ENCODE results near the gene RASA3. TPM values are rescaled to one million over a fixed set of nuclear protein-coding genes. Genes with fewer than 3 reads are reported as not detected.

Gene RASA3
- total and polyA plus RNA-seq, 2 donors (not counting 3 experiments of a cell fraction or from before 2014, with no cell fraction given): 26.5 to 53.8 TPM

DNA sequence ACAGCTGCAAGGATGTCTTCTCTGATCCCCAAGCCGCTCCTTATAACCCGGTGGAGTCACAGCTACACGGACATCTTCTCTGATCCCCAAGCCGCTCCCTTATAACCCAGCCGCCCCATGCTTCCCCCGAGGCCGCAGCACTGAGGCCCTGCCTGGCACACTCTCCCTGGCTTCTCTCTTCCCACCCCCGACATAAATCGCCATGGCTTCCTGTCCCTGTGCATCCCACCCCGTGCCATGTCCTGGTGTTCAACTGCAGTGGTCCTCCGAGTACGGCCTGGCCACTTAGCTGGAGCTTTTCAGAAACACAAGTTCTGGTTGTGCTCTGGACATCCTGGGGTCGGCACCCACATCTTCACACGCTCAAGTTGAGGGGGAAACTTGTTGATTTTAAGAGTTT lies 60.4 kb downstream of the RASA3 start:
- ChIA-PET POLR2A (no interaction called here), CTCF (interaction anchor here (0.8 kb wide), 1 partner anchor 38 kb away, joined by 3 read pairs; no protein-coding TSS in a partner anchor)
- Histone ChIP-seq H3K9ac (replicated peaks; ENCODE audit: extremely low read depth, insufficient read depth, low read length) (no peak overlapping the region), H3K27me3 (ENCODE audit: control insufficient read depth in 2 of 2, insufficient read depth in 2 of 2, low read length in 2 of 2) (no peaks in the 10 kb centered on the region), H3K79me2 (ENCODE audit: control insufficient read depth, insufficient read depth, low read length) (peaks cover 74% of the 10 kb centered on the region), H2AFZ (ENCODE audit: low read depth, low read length) (no peak overlapping the region), H3K9me1 (replicated peaks; ENCODE audit: control insufficient read depth, extremely low read depth, insufficient read depth, low read length) (no peaks in the 10 kb centered on the region), H3K9me3 (replicated peaks; ENCODE audit: control insufficient read depth, insufficient read depth, low read length) (no peaks in the 10 kb centered on the region), H3K36me3 (ENCODE audit: control insufficient read depth in 2 of 2, extremely low read depth in 1 of 2, insufficient read depth in 2 of 2, low read length in 2 of 2) (peaks cover 3 to 5% of the 10 kb centered on the region in 2 experiments), H3K4me3 (replicated peaks in 1 of 3; ENCODE audit: insufficient read depth in 1 of 3, low read depth in 1 of 3, low read length in 3 of 3) (no peak overlapping the region), H3K4me2 (ENCODE audit: insufficient read depth, low read length) (no peak overlapping the region), H3K4me1 (ENCODE audit: control insufficient read depth, extremely low read depth, insufficient read depth, low read length) (peaks cover 32% of the 10 kb centered on the region), H4K20me1 (replicated peaks; ENCODE audit: control insufficient read depth, extremely low read depth, insufficient read depth, low read length) (no peaks in the 10 kb centered on the region), H3K27ac (ENCODE audit: insufficient read depth, low read depth, low read length) (no peak overlapping the region)
- TF ChIP-seq FOS (IDR thresholded peaks at IDR 0.05; ENCODE audit: borderline replicate concordance, insufficient read depth, low read length): no peak
- FAIRE-seq (peak; percentile 70), DNase-seq (ENCODE audit: low read depth, low spot score) (peak; percentile 62)
- dilution Hi-C loops (cut with MboI; ENCODE audit: extremely low pct_ligation_motif_present, low sequenced_read_pairs) (no loop called here), intact Hi-C loops (cut with micrococcal nuclease) (no loop called here)
- no TSS peak for BruUV-seq (replicated peaks)

DNA sequence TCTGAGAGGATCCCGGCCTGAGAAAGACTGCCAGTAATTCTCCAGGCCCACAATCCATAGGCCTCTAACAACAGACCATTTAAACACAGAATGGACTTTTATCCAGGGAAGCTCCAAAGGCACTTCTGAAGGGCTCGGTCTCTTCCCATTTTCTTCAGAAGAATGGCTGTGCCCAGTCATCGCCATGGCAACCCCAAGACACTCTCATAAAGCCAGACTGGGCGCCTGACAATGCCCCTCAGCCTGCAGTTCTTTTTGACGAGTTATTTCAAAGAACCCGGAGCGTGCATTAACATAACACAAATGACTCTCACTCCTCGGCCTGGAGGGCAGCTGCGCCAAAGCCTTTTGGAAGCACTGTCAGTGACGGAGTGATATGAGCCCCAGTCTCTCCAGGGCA lies 61.0 kb downstream of the RASA3 start:
- Histone ChIP-seq H3K4me2 (ENCODE audit: insufficient read depth, low read length) (no peak overlapping the region), H2AFZ (ENCODE audit: low read depth, low read length) (no peak overlapping the region), H3K9ac (replicated peaks; ENCODE audit: extremely low read depth, insufficient read depth, low read length) (no peak overlapping the region), H3K27me3 (ENCODE audit: control insufficient read depth in 2 of 2, insufficient read depth in 2 of 2, low read length in 2 of 2) (no peaks in the 10 kb centered on the region), H3K27ac (ENCODE audit: insufficient read depth, low read depth, low read length) (no peak overlapping the region), H3K4me1 (ENCODE audit: control insufficient read depth, extremely low read depth, insufficient read depth, low read length) (peaks cover 35% of the 10 kb centered on the region), H3K36me3 (ENCODE audit: control insufficient read depth in 2 of 2, extremely low read depth in 1 of 2, insufficient read depth in 2 of 2, low read length in 2 of 2) (peaks cover 3 to 5% of the 10 kb centered on the region in 2 experiments), H3K9me1 (replicated peaks; ENCODE audit: control insufficient read depth, extremely low read depth, insufficient read depth, low read length) (no peaks in the 10 kb centered on the region), H3K9me3 (replicated peaks; ENCODE audit: control insufficient read depth, insufficient read depth, low read length) (no peaks in the 10 kb centered on the region), H3K4me3 (replicated peaks in 1 of 3; ENCODE audit: insufficient read depth in 1 of 3, low read depth in 1 of 3, low read length in 3 of 3) (no peak overlapping the region), H3K79me2 (ENCODE audit: control insufficient read depth, insufficient read depth, low read length) (peaks cover 74% of the 10 kb centered on the region), H4K20me1 (replicated peaks; ENCODE audit: control insufficient read depth, extremely low read depth, insufficient read depth, low read length) (no peaks in the 10 kb centered on the region)
- dilution Hi-C loops (cut with MboI; ENCODE audit: extremely low pct_ligation_motif_present, low sequenced_read_pairs): no loop called here
- FAIRE-seq (peak; percentile 26), DNase-seq (ENCODE audit: low read depth, low spot score) (no peak)
- POLR2A ChIA-PET: no interaction called here
- intact Hi-C loops (cut with micrococcal nuclease): no loop called here
- BruUV-seq (replicated peaks): no TSS peak
- no peak for TF ChIP-seq GATA2 (IDR thresholded peaks at IDR 0.05; ENCODE audit: insufficient read depth, insufficient read length, low read depth, low read length)
- TF ChIP-seq, protein P1, sequence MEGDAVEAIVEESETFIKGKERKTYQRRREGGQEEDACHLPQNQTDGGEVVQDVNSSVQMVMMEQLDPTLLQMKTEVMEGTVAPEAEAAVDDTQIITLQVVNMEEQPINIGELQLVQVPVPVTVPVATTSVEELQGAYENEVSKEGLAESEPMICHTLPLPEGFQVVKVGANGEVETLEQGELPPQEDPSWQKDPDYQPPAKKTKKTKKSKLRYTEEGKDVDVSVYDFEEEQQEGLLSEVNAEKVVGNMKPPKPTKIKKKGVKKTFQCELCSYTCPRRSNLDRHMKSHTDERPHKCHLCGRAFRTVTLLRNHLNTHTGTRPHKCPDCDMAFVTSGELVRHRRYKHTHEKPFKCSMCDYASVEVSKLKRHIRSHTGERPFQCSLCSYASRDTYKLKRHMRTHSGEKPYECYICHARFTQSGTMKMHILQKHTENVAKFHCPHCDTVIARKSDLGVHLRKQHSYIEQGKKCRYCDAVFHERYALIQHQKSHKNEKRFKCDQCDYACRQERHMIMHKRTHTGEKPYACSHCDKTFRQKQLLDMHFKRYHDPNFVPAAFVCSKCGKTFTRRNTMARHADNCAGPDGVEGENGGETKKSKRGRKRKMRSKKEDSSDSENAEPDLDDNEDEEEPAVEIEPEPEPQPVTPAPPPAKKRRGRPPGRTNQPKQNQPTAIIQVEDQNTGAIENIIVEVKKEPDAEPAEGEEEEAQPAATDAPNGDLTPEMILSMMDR (IDR thresholded peaks at IDR 0.05; ENCODE audit: extremely low read depth in 1 of 2, insufficient read depth in 1 of 2, low read depth in 1 of 2, low read length in 2 of 2): no peak
- TF ChIP-seq EZH2 (IDR thresholded peaks at IDR 0.05; ENCODE audit: borderline replicate concordance, low read depth, low read length, severe bottlenecking): no peak
- TF ChIP-seq JUN (IDR thresholded peaks at IDR 0.05; ENCODE audit: borderline replicate concordance, insufficient read depth, insufficient read length, low read depth): no peak
- TF ChIP-seq MYC (IDR thresholded peaks at IDR 0.05; ENCODE audit: low read depth, low read length): no peak
- TF ChIP-seq, protein P2, sequence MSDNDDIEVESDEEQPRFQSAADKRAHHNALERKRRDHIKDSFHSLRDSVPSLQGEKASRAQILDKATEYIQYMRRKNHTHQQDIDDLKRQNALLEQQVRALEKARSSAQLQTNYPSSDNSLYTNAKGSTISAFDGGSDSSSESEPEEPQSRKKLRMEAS (IDR thresholded peaks at IDR 0.05; ENCODE audit: insufficient read depth, insufficient read length): no peak
- TF ChIP-seq POLR2A (IDR thresholded peaks at IDR 0.05; ENCODE audit: low read depth, low read length): no peak
- no peak for TF ChIP-seq FOS (IDR thresholded peaks at IDR 0.05; ENCODE audit: borderline replicate concordance, insufficient read depth, low read length)
- CTCF ChIA-PET: no interaction called here

Data from endothelial cell of umbilical vein (primary cell).